ENCODE measurements around the gene SCART1. TPM values are rescaled to one million over a fixed set of nuclear protein-coding genes. Genes with fewer than 3 reads are reported as not detected.
"Not testable (repeated sequence)": the region's sequence is repeated elsewhere in the genome, so short reads cannot be mapped to it uniquely, and the experiment has no call there.

SCART1 gene
- total RNA-seq, 1 donor from 2014 or later: 4.8 TPM

- intact Hi-C loops (cut with DNase I): loop anchor here (5.0 kb wide), 1 partner anchor 151 kb away; no protein-coding TSS in a partner anchor
- no peaks in the 10 kb centered on the region for H3K27me3 ChIP-seq
- peaks cover 0 to 2% of the 10 kb centered on the region in 2 donors for H3K4me1 ChIP-seq
- no peak for DNase-seq (ENCODE audit: low spot score in 2 of 2)
- H3K36me3 ChIP-seq: peaks cover 15 to 34% of the 10 kb centered on the region in 2 donors
- TF ChIP-seq CTCF (IDR thresholded peaks at IDR 0.05): no peak
- no peaks in the 10 kb centered on the region for H3K9me3 ChIP-seq
- H3K4me3 ChIP-seq: no peak overlapping the region
- no peak overlapping the region for H3K27ac ChIP-seq
Measured at GRCh38 chr10:133421336-133422222, 32.2 kb upstream of the SCART1 start.

- no peak for TF ChIP-seq CTCF (IDR thresholded peaks at IDR 0.05)
- intact Hi-C loops (cut with DNase I): loop anchor here (5.0 kb wide), 1 partner anchor 150 kb away; no protein-coding TSS in a partner anchor
- peaks cover 15 to 34% of the 10 kb centered on the region in 2 donors for H3K36me3 ChIP-seq
- H3K27ac ChIP-seq: no peak overlapping the region
- peaks cover 0 to 2% of the 10 kb centered on the region in 2 donors for H3K4me1 ChIP-seq
- H3K4me3 ChIP-seq: no peak overlapping the region
- H3K9me3 ChIP-seq: no peaks in the 10 kb centered on the region
- H3K27me3 ChIP-seq: no peaks in the 10 kb centered on the region
- no peak for DNase-seq (ENCODE audit: low spot score in 2 of 2)
Measured at GRCh38 chr10:133422223-133422806, 31.4 kb upstream of the SCART1 start.

GRCh38 chr10:133422807-133423771 is 30.7 kb upstream of the SCART1 start:
- intact Hi-C loops (cut with DNase I): loop anchor here (5.0 kb wide), 1 partner anchor 149 kb away; no protein-coding TSS in a partner anchor
- Histone ChIP-seq H3K27ac (no peak overlapping the region), H3K4me3 (peak overlapping the region; percentile 15 to 22), H3K36me3 (peaks cover 15 to 31% of the 10 kb centered on the region in 2 donors), H3K4me1 (peaks cover 0 to 2% of the 10 kb centered on the region in 2 donors), H3K9me3 (no peaks in the 10 kb centered on the region), H3K27me3 (no peaks in the 10 kb centered on the region)
- TF ChIP-seq CTCF (IDR thresholded peaks at IDR 0.05): no peak
- no peak for DNase-seq (ENCODE audit: low spot score in 2 of 2)

- H3K9me3 ChIP-seq; DNase-seq (ENCODE audit: low spot score in 2 of 2); H3K27ac ChIP-seq; H3K4me1 ChIP-seq; H3K27me3 ChIP-seq; H3K4me3 ChIP-seq: not testable (repeated sequence)
- intact Hi-C loops (cut with DNase I): loop anchor here (5.0 kb wide), 1 partner anchor 148 kb away; no protein-coding TSS in a partner anchor
- peaks cover 15 to 21% of the 10 kb centered on the region in 2 donors for H3K36me3 ChIP-seq
Measured at GRCh38 chr10:133424102-133424501, 29.6 kb upstream of the SCART1 start.

GRCh38 chr10:133424601-133425000 is 29.1 kb upstream of the SCART1 start, which contains the start of gene SPRN:
Gene SPRN, minus strand, starts transcription at chr10:133424625. Its CDS starts 944 bp downstream, at chr10:133423681.
- H3K27me3 ChIP-seq; H3K27ac ChIP-seq; H3K9me3 ChIP-seq; H3K4me1 ChIP-seq; DNase-seq (ENCODE audit: low spot score in 2 of 2): not testable (repeated sequence)
- peaks cover 11 to 16% of the 10 kb centered on the region in 2 donors for H3K36me3 ChIP-seq
- intact Hi-C loops (cut with DNase I): loop anchor here (5.0 kb wide), 1 partner anchor 148 kb away; no protein-coding TSS in a partner anchor
- peak within 1 kb of the TSS in 1 of 2 donors; percentile 22 for H3K4me3 ChIP-seq

- not testable (repeated sequence) for H3K27me3 ChIP-seq
Measured at GRCh38 chr10:133429571-133429970, 24.2 kb upstream of the SCART1 start.

GRCh38 chr10:133431888-133432613 is 21.7 kb upstream of the SCART1 start:
- H3K4me1 ChIP-seq; intact Hi-C loops (cut with DNase I); H3K4me3 ChIP-seq; H3K36me3 ChIP-seq; H3K27me3 ChIP-seq; H3K9me3 ChIP-seq; H3K27ac ChIP-seq; DNase-seq (ENCODE audit: low spot score in 2 of 2): not testable (repeated sequence)

More at GRCh38 chr10:133429571-133429970, 24.2 kb upstream of the SCART1 start:
- DNase-seq (ENCODE audit: low spot score in 2 of 2); H3K4me3 ChIP-seq; H3K9me3 ChIP-seq; intact Hi-C loops (cut with DNase I); H3K4me1 ChIP-seq; H3K36me3 ChIP-seq; H3K27ac ChIP-seq: not testable (repeated sequence)

GRCh38 chr10:133432789-133433188 is 21.0 kb upstream of the SCART1 start:
- intact Hi-C loops (cut with DNase I); H3K36me3 ChIP-seq; H3K27ac ChIP-seq: not testable (repeated sequence)

More at GRCh38 chr10:133432789-133433188, 21.0 kb upstream of the SCART1 start:
- not testable (repeated sequence) for H3K4me1 ChIP-seq; DNase-seq (ENCODE audit: low spot score in 2 of 2); H3K4me3 ChIP-seq; H3K9me3 ChIP-seq; H3K27me3 ChIP-seq
